Hepatocyte (in vitro differentiated cells): Measurements from ENCODE around the gene FSHR.

Experiments
- CTCF ChIP-seq: fragments of 200-600 bp; sonication (generic); IDR thresholded peaks from 2 replicates; pipeline ENCODE4 v1.5.1; 2016; ENCODE audit warnings: antibody characterized with exemption, mild to moderate bottlenecking; ENCODE audit not compliant: poor library complexity
- EZH2phosphoT487 ChIP-seq: fragments of 200-600 bp; sonication (generic); IDR thresholded peaks from one replicate; pipeline ENCODE4 v1.6.1; 2018; ENCODE audit warnings: antibody characterized with exemption, mild to moderate bottlenecking, low read depth, moderate library complexity; ENCODE audit not compliant: unreplicated experiment, severe bottlenecking

GRCh38 chr2:49162151-49162550, 7.8 kb upstream of the FSHR start:
- no peak for TF ChIP-seq CTCF
- TF ChIP-seq EZH2phosphoT487, result no peak
